Glomerular endothelial cell (primary cell): Measurements from ENCODE around the gene SERPINB1. TPM values are rescaled to one million over a fixed set of nuclear protein-coding genes. Genes with fewer than 3 reads are reported as not detected.

Source experiments
- DNase-seq: peaks from one replicate; pipeline ENCODE4 v3.0.0-alpha.2; 2011; ENCODE audit warnings: low read depth, low spot score; ENCODE audit errors: extremely low read depth
- total RNA-seq: library from RNA; depleted of rRNA; stranded (reverse); fragments of >200 nt; gene quantifications from 2 replicates; pipeline ENCODE4 v1.2.3, GENCODE V29; 2015

The SERPINB1 gene
- total RNA-seq, 1 donor from 2014 or later, result 25.0 TPM

DNA sequence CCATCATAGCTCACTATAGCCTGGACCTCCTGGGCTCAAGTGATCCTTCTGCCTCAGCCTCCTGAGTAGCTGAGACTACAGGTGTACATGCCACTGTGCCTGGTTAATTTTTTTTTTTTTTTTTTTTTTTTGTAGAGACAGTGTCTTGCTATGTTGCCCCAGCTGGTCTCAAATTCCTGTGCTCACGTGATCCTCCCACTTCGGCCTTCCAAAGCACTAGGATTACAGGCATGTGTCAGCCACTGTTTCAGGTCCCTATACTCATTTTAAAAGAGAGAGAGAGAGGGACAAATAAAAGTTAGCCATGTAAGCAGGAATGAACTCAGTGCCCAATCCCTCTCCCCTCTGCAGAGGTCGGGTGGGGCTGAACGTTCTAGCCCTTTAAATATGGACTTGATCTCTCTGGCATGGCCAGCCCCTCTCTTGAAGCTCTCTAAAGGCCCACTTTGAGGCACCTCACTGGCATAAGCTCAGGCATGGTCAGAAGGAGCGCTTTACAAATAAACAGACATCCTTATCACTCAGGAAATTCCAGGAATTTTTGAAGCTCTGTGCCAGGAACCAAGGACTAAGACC, 9.0 kb upstream of the SERPINB1 start:
- DNase-seq, result peak; percentile 76

GRCh38 chr6:2848851-2849250, 7.2 kb upstream of the SERPINB1 start:
- no peak for DNase-seq

DNA sequence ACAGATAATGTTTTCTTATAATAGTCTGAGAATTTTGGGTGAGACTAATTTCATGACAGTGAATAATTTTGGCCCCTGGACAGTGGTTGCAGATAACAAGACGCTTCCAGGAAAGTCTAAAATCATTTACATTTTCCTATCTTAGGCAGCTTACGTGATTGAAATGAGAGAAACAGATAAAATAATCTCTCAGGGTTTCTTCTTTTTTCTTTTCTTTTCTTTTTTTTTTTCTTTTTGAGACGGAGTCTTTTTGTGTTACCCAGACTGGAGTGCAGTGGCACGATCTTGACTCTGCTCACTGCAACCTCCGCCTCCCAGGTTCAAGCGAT, 4.2 kb upstream of the SERPINB1 start:
- no peak for DNase-seq

- no peak for DNase-seq
Observed at GRCh38 chr6:2844008-2844407, 2.3 kb upstream of the SERPINB1 start.

- no peak for DNase-seq
Observed at GRCh38 chr6:2843138-2843740, 1.6 kb upstream of the SERPINB1 start.

GRCh38 chr6:2842139-2842552, 483 bp upstream of the SERPINB1 start:
- DNase-seq, result no peak

GRCh38 chr6:2840749-2841061, 958 bp downstream of the SERPINB1 start:
- no peak for DNase-seq

DNA sequence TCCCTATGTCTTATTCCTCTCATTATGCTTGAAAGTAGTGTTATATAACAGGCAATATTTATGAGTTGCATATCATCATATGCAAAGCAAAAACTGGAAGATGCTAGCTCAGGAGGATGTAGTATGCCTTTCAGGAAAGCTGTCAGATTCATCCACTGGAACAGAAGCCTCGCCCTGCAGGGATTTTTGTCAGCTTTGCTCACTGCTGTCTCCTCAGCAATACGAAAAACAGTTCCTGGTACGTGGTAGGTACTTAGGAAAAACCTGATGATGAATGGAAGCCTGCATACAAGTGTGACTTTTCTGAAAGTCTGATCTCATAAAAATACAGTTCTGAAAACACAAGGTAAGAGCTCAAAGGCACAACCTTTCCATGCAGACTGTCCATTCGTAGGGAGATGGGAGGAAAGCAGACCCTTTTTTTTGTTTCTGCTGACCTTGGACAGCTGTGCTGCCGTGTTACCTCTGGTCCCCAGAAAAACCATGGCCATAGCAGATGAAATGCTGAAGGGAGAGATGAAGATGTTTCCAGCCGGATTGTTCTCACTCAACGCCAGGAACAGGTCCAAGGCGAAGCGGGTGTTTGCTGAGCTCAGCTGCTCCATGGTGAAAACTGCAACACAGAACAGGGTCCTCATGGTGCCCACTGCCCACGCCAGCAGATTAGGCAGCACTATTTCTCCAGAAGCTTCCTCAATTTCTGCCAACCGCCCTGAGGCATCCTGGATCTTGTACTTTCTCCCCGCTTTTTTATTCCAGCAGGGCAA, 1.5 kb downstream of the SERPINB1 start:
- no peak for DNase-seq

DNA sequence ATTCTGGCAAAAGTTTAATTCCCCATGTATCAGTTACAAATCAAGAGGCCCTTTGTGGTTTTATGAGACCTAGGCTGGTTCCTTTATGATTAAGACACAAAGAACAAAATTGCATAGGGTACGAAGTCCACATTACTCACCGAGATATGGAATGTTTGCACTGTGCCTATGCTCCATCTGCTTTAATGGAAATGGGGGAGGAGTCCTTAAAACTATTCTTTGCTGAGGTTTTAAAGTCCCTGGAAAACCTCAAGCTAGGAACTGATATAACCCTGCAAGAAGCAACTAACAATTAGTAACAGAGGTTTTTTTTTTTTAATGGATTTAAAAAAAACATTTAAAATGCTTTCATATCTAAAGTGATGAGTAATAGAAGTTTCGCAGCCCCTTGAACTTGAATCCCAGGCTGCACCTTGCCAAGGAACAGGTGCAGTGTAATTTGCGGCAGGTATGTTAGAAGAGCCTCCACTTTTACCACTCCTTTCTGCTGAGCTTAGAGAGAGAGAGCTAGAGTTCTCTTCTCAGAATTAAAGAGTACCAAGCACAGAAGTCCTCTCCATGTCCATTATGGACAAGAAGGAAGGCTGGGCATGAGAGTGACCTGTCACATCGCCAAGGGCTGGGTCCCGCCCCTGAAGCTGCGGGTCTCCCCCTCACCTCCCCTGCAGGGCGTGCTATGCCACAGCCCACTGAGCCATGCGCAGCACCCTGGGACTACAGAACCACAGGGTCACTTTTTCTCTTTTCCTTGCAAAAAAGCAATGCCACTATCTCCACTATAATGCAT, 2.3 kb downstream of the SERPINB1 start:
- no peak for DNase-seq

DNA sequence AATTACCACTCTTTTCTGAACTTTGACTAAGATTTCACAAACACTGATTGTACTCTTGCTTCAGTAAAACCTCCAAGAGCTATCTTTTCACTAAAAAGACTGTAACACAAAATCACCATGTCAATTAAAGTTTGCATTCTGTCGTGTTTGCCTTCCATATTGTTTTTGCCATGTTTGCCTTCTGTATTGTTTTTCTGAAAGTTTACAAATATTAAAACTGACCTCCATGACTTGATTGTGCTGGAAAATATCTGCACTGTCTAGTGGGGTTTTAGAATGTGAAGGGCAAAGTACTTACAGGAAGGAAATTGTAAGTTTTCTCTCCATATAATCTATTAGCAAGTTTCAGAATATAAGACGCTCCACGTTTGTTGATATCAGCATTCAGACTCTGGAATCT, 3.4 kb downstream of the SERPINB1 start:
- DNase-seq, result no peak

- DNase-seq, result no peak
Observed at GRCh38 chr6:2834262-2834661, 7.4 kb downstream of the SERPINB1 start.

DNA sequence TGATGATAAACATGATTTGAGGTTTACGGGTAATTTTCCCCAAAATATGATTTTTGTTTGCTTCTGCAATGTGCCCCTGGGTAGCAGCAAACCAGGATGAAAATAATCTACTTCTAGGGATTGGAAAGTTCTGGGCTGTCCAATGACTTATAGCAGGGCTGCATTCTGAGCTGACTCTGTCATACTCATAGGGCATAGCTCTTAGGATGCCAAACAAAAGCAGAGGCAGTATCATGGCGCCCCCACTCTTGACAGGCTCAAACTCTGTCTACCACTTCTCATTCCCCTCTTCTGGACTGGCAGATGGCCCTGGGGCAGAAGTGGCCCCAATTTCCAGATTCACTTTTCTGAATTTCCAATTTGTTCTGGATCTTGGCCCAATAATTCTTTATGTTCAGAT, 10.3 kb downstream of the SERPINB1 start:
- DNase-seq, result no peak

DNA sequence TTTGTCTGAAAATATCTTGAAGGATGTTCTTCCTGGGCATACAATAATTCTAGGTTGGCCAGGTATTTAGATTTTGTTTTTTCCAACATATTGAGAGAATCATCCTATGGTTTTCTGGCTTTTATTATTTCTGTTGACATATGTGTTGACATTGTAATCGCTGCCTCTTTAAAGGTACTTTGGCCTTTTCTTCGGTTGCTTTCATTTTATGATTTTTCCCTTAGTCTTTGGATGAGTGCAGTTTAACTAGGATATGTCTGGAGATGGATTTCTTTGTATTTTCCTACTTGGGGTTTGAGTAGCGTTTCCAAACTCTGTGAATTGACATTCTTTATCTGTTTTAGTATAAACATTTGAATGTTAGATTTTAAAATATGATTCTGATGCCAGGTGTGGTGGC, 11.5 kb downstream of the SERPINB1 start:
- no peak for DNase-seq

DNA sequence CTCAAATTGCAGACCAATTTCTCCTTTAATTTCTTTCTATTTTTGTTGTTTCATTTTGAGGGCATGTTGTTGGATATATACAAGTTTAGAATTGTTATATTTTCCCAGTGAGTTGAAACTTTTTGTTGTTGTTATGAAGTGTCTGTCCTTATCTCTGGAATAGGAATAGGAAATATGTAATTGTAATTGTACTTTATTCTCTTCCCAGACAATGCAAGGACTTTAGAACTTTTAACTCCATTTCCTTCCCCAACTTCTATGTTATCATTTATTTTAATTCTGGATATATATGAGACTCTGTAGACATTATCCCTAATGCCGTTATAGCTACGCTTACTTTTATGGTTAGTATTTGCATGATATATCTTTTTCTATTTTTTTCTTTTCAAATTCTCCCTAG, 12.4 kb downstream of the SERPINB1 start:
- no peak for DNase-seq

GRCh38 chr6:2828629-2829028, 13.0 kb downstream of the SERPINB1 start:
- DNase-seq, result no peak

- DNase-seq, result no peak
Observed at GRCh38 chr6:2827142-2827541, 14.5 kb downstream of the SERPINB1 start.

- DNase-seq, result no peak
Observed at GRCh38 chr6:2826131-2826530, 15.5 kb downstream of the SERPINB1 start.

- DNase-seq, result no peak
Observed at GRCh38 chr6:2823104-2823850, 18.4 kb downstream of the SERPINB1 start.

- DNase-seq, result no peak
Observed at GRCh38 chr6:2821554-2821953, 20.1 kb downstream of the SERPINB1 start.

GRCh38 chr6:2820415-2820814, 21.2 kb downstream of the SERPINB1 start:
- no peak for DNase-seq

- no peak for DNase-seq
Observed at GRCh38 chr6:2819978-2820377, 21.7 kb downstream of the SERPINB1 start.
